T-cell (primary cell): ENCODE data around the gene UQCR10. TPM values are rescaled to one million over a fixed set of nuclear protein-coding genes. Genes with fewer than 3 reads are reported as not detected.
"Not testable (repeated sequence)": the region's sequence is repeated elsewhere in the genome, so short reads cannot be mapped to it uniquely, and the experiment has no call there.

Source experiments
- ATAC-seq, 4 experiments: fragments of 200-7000 bp in 3 of 4; fragments of 150-1000 bp in 1 of 4; cut with Tn5 transposase; replicated peaks in 1 of 4; 1 replicate in 3 of 4; 2 replicates in 1 of 4; pipeline ENCODE4 v1.10.0; 2021; ENCODE audit warnings: moderate library complexity in 3 of 4, mild to moderate bottlenecking in 2 of 4, moderate number of reproducible peaks in 1 of 4
- CTCF ChIA-PET, 2 donors: fragments of 300-600 bp; sonication (Branson Sonifier 250); formaldehyde crosslinking; loops; one replicate each; lab custom pipeline; 2022; ENCODE audit warnings: antibody characterized with exemption in 2 of 2; lab: Charles Lee
- POLR2A ChIA-PET, 2 donors: fragments of 300-600 bp; sonication (Branson Sonifier 250); formaldehyde crosslinking; loops; one replicate each; lab custom pipeline; 2022; ENCODE audit warnings: antibody characterized with exemption in 2 of 2; lab: Charles Lee
- DNase-seq, 35 experiments: peaks; one replicate each; pipeline versions ENCODE4 v3.0.0 to v3.0.0-alpha.2; 2013 to 2023
- H3K27ac ChIP-seq: one replicate; pipeline ENCODE4 v1.5.1; 2013; ENCODE audit warnings: low read length
- H3K27me3 ChIP-seq, 2 experiments: replicated peaks in 1 of 2; 1 replicate in 1 of 2; 2 replicates in 1 of 2; pipeline versions ENCODE4 v1.6.1 to v1.7.0; 2013; ENCODE audit warnings: low read length in 1 of 2, mixed read lengths in 1 of 2; ENCODE audit not compliant: control insufficient read depth in 2 of 2, insufficient read depth in 2 of 2; ENCODE audit errors: extremely low read depth in 1 of 2
- H3K36me3 ChIP-seq, 2 donors: 1 replicate in 1 of 2; 2 replicates in 1 of 2; pipeline versions ENCODE4 v1.6.1 to v1.7.0; 2013; ENCODE audit warnings: low read length in 1 of 2; ENCODE audit not compliant: control insufficient read depth in 2 of 2, insufficient read depth in 1 of 2; ENCODE audit errors: extremely low read depth in 1 of 2
- H3K4me1 ChIP-seq, 2 experiments: 1 replicate in 1 of 2; 2 replicates in 1 of 2; pipeline versions ENCODE4 v1.6.1 to v1.7.0; 2013; ENCODE audit warnings: low read length in 2 of 2, mixed read lengths in 1 of 2; ENCODE audit not compliant: insufficient read depth in 2 of 2, control insufficient read depth in 1 of 2; ENCODE audit errors: extremely low read depth in 1 of 2
- H3K4me3 ChIP-seq, 2 donors: 1 replicate in 1 of 2; 2 replicates in 1 of 2; pipeline versions ENCODE4 v1.5.1 to v1.7.0; 2013; ENCODE audit warnings: mild to moderate bottlenecking in 2 of 2, low read length in 1 of 2, moderate library complexity in 1 of 2; ENCODE audit not compliant: control insufficient read depth in 1 of 2; ENCODE audit errors: extremely low read depth in 1 of 2
- H3K9me3 ChIP-seq: 2 replicates; pipeline ENCODE4 v1.7.0; 2013
- H3K27ac Mint-ChIP-seq, 2 donors: one replicate each; pipeline ENCODE4 v1.8.0; 2020 to 2021; ENCODE audit warnings: mild to moderate bottlenecking in 2 of 2, mixed read lengths in 2 of 2
- H3K27me3 Mint-ChIP-seq, 2 donors: one replicate each; pipeline ENCODE4 v1.8.0; 2021 to 2022; ENCODE audit warnings: mixed read lengths in 2 of 2
- H3K36me3 Mint-ChIP-seq: one replicate; pipeline ENCODE4 v1.8.0; 2021; ENCODE audit warnings: mixed read lengths
- H3K4me1 Mint-ChIP-seq, 3 donors: one replicate each; pipeline ENCODE4 v1.8.0; 2020 to 2022; ENCODE audit warnings: mixed read lengths in 3 of 3, mild to moderate bottlenecking in 1 of 3
- H3K4me3 Mint-ChIP-seq, 3 donors: one replicate each; pipeline ENCODE4 v1.8.0; 2020 to 2022; ENCODE audit warnings: mild to moderate bottlenecking in 3 of 3, mixed read lengths in 3 of 3, moderate library complexity in 3 of 3
- H3K9me3 Mint-ChIP-seq, 3 donors: one replicate each; pipeline ENCODE4 v1.8.0; 2020 to 2022; ENCODE audit warnings: mixed read lengths in 3 of 3
- WGBS: methylation state at CpG from one replicate; pipeline ENCODE4 v1.1.5; 2013; ENCODE audit warnings: missing lambda C conversion rate; ENCODE audit not compliant: insufficient coverage; 5-methylcytosine and 5-hydroxymethylcytosine counted together
- total RNA-seq, 35 experiments: library from RNA in 6 of 35; stranded (reverse) in 6 of 35; fragments of 120-200 nt in 1 of 35; gene quantifications; one replicate each; pipeline versions ENCODE4 v1.2.1 to v1.2.4 and lab custom pipeline; 2013 to 2026

The UQCR10 gene
- total RNA-seq, 5 donors from 2014 or later (not counting 1 experiment from before 2014, with no cell fraction given): 36.6 to 56.2 (median 48.4) TPM

DNA sequence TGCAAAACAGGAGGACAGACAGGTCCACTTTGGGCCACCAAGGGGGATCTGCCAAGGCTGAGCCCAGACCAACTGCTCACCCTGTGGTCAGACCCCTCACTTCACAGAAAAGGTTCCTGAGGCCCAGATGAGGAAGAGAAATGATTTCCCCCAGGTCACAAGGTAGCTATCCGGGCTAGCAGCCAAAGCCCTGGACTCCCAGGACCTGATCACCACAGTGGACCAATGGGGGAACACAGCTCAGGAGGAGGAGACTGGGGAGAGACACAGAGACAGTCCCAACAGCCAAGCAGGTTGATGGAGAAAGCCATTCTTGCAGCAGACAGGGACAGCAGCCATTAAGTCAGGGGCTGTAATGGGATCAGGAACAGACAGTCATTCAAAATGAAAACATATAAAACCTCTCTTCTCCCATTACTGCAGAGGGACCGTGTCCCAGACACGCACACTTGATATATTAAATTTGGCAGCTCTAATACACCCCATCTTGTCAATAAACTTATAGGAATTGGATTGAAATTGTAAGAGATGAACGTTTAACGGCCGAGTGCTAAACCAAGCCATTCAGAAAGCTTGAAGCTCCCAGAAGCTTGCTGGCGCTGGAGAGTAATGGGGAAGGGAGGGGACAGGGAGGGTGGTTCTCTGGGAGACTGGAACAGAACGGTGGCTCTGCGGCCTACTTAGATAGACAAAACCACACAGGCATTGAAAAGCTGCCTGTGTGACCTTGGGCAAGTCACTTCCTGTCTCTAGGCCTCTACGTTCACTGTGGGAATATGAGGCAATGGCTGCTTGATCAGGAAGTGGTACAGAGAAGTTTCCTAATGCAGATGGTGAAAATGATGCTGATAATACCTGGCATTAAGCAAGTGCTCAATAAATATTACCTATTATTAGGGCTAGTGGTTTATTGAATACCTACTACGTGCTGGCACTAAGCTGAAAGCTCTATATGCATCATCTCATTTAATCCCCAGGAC lies 16.3 kb upstream of the UQCR10 start:
- Histone ChIP-seq H3K9me3 (no peaks in the 10 kb centered on the region), H3K27me3 (no peaks in the 10 kb centered on the region), H3K4me1 (peaks cover 0 to 17% of the 10 kb centered on the region in 2 experiments), H3K27ac (peak overlapping the region; percentile 14), H3K36me3 (peaks cover 15 to 24% of the 10 kb centered on the region in 2 donors), H3K4me3 (no peak overlapping the region)
- Mint-ChIP-seq H3K4me1 (peaks cover 18 to 22% (median 18%) of the 10 kb centered on the region in 3 donors), H3K4me3 (no peak overlapping the region), H3K9me3 (no peaks in the 10 kb centered on the region), H3K27ac (peak overlapping the region; percentile 74 to 87), H3K27me3 (no peaks in the 10 kb centered on the region), H3K36me3 (peaks cover 19% of the 10 kb centered on the region)
- ATAC-seq (peak in 3 of 4 experiments; percentile 43 to 54 (median 48)), DNase-seq (peak in 7 of 35 experiments; percentile 3 to 50 (median 20))
- CTCF ChIA-PET: no interaction called here
- 100% methylated on average over 1 of the region's 11 CpGs for WGBS
- POLR2A ChIA-PET: interaction anchor here in 1 of 2 donors (0.5 kb wide), 1 partner anchor 82 kb away, joined by 4 read pairs; no protein-coding TSS in a partner anchor

DNA sequence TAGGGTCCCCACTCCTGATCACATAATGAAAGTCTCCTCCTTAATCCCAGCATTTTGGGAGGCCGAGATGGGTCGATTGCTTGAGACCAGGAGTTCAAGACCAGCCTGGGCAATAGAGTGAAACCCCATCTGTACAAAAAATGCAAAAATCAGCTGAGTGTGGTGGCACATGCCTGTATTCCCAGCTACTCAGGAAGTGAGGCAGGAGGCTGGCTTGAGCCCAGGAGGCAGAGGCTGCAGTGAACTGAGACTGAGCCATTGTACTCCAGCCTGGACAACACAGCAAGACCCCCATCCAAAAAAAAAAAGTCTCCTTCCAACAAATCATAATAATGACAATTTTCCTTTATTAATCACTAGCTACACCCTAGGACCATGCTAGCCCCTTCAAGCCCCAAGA lies 15.5 kb upstream of the UQCR10 start:
- peak overlapping the region; percentile 14 for H3K27ac ChIP-seq

DNA sequence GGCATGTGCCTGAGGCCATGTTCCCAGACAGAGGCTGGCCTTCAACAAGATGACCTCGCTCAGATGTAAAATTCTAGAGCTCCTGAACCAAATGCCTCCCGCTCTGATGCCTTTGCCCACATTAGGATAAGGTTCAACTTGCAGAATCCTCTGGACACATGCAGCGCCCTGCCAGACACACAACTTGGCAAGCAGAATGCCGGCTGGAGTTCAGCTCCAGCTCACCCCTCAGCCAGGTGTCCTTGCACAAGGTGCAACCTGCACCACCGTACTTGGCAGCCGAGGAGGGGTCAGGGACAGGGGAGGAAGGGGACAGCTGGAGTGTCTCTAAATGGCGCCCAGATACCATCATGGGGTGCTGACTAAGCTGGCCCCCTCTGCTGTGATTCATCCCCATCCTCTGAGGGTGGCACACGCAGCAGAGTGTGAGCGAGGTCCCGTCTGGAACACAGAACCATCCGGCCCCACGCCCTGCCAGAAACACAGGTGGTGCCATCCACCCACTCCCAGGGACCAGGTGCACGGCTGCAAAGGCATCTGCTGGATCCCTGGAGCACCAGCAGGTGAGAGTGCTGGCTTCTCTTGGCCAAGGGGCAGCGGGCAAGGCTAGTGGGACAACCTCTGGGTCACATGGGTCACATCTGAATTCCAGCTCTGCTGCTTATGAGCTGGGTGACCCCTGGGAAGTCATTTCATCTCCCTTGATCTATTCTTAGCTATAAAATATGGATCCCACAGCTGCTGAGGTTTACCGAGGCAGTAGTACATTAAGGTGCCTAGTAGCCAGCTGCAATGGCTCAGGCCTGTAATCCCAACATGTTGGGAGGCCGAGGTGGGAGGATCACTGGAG lies 13.1 kb upstream of the UQCR10 start:
- ATAC-seq (no peak), DNase-seq (no peak)
- POLR2A ChIA-PET: no interaction called here
- Mint-ChIP-seq H3K4me3 (no peak overlapping the region), H3K36me3 (peaks cover 5% of the 10 kb centered on the region), H3K27ac (no peak overlapping the region), H3K27me3 (no peaks in the 10 kb centered on the region), H3K4me1 (peaks cover 18 to 22% (median 19%) of the 10 kb centered on the region in 3 donors), H3K9me3 (no peaks in the 10 kb centered on the region)
- H3K36me3 ChIP-seq: peaks cover 0 to 4% of the 10 kb centered on the region in 2 donors
- no peaks in the 10 kb centered on the region for H3K9me3 ChIP-seq
- 85% methylated on average over 13 of the region's 16 CpGs for WGBS
- H3K27ac ChIP-seq: no peak overlapping the region
- H3K27me3 ChIP-seq: no peaks in the 10 kb centered on the region
- H3K4me3 ChIP-seq: no peak overlapping the region
- CTCF ChIA-PET: interaction anchor here in 1 of 2 donors (0.6 kb wide), 1 partner anchor 1964 kb away, joined by 4 read pairs; no protein-coding TSS in a partner anchor
- peaks cover 0 to 17% of the 10 kb centered on the region in 2 experiments for H3K4me1 ChIP-seq

More for the DNA sequence above, 15.5 kb upstream of the UQCR10 start:
- CTCF ChIA-PET: no interaction called here
- H3K27ac Mint-ChIP-seq: no peak overlapping the region
- no peaks in the 10 kb centered on the region for H3K27me3 Mint-ChIP-seq
- H3K4me3 ChIP-seq: no peak overlapping the region
- H3K4me3 Mint-ChIP-seq: no peak overlapping the region
- DNase-seq (no peak), ATAC-seq (no peak)
- H3K36me3 Mint-ChIP-seq: peaks cover 17% of the 10 kb centered on the region
- POLR2A ChIA-PET: no interaction called here
- H3K9me3 Mint-ChIP-seq: no peaks in the 10 kb centered on the region
- H3K36me3 ChIP-seq: peaks cover 14 to 17% of the 10 kb centered on the region in 2 donors
- peaks cover 18 to 22% (median 18%) of the 10 kb centered on the region in 3 donors for H3K4me1 Mint-ChIP-seq
- H3K9me3 ChIP-seq: no peaks in the 10 kb centered on the region
- WGBS: 95% methylated on average over 2 of the region's 2 CpGs
- peaks cover 0 to 17% of the 10 kb centered on the region in 2 experiments for H3K4me1 ChIP-seq
- no peaks in the 10 kb centered on the region for H3K27me3 ChIP-seq

DNA sequence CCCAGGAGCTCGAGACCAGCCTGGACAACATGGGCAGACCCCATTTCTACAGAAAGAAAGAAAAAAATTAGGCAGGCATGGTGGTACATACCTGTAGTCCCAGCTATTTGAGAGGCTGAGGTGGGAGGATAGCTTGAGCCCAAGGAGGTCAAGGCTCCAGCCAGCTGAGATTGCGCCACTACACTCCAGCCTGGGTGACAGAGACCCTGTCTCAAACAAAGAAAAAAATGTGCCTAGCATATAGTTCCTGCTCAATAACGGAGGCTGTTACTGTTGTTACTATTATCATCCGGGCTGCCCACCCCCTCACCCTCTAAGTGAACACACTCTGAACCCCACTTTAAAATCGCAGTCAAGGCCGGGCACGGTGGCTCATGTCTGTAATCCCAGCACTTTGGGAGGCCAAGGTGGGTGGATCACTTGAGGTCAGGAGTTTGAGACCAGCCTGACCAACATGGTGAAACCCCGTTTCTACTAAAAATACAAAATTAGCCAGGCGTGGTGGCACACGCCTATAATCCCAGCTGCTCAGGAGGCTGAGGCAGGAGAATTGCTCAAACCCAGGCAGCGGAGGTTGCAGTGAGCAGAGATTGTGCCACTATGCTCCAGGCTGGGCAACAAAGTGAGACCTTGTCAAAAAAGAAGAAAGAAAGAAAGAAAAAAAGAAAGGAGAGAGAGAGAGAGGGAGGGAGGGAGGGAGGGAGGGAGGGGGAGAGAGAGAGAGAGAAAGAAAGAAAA lies 12.3 kb upstream of the UQCR10 start:
- POLR2A ChIA-PET, H3K9me3 Mint-ChIP-seq, DNase-seq, H3K27me3 ChIP-seq, H3K27ac Mint-ChIP-seq, H3K4me3 ChIP-seq, H3K9me3 ChIP-seq, H3K36me3 ChIP-seq, CTCF ChIA-PET, H3K36me3 Mint-ChIP-seq, H3K4me3 Mint-ChIP-seq, H3K27ac ChIP-seq, ATAC-seq, H3K27me3 Mint-ChIP-seq: not testable (repeated sequence)
- peaks cover 0 to 17% of the 10 kb centered on the region in 2 experiments for H3K4me1 ChIP-seq
- peaks cover 18 to 23% (median 22%) of the 10 kb centered on the region in 3 donors for H3K4me1 Mint-ChIP-seq
- 93% methylated on average over 5 of the region's 11 CpGs for WGBS

DNA sequence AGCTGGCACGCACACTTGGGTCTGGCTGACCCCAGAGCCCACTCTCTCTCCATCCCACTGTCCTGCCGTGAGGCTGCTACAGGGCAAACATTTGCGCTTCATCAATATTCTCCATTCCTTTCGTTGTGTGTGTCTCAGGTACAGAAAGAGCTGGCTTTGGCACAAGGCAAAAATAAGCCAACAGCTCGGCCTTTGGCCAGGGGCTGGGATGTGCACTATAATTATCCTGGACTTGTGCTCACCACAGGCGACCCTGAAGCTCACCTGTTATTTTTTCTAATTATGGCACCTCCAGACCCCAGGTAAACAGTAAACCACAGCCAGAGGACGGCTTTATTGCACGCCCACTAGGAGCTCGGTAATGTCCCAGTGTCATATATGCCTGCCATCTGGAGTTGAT lies 11.3 kb upstream of the UQCR10 start:
- Histone ChIP-seq H3K9me3 (no peaks in the 10 kb centered on the region), H3K4me1 (peaks cover 0 to 9% of the 10 kb centered on the region in 2 experiments), H3K4me3 (no peak overlapping the region), H3K36me3 (peaks cover 0 to 4% of the 10 kb centered on the region in 2 donors), H3K27ac (no peak overlapping the region), H3K27me3 (no peaks in the 10 kb centered on the region)
- Mint-ChIP-seq H3K36me3 (no peaks in the 10 kb centered on the region), H3K27ac (no peak overlapping the region), H3K27me3 (no peaks in the 10 kb centered on the region), H3K4me1 (peaks cover 10 to 16% (median 12%) of the 10 kb centered on the region in 3 donors), H3K4me3 (no peak overlapping the region), H3K9me3 (no peaks in the 10 kb centered on the region)
- ATAC-seq (no peak), DNase-seq (no peak)
- ChIA-PET POLR2A (no interaction called here), CTCF (no interaction called here)
- 87% methylated on average over 5 of the region's 9 CpGs for WGBS
